ENCODE data around the gene AFAP1. TPM values are rescaled to one million over a fixed set of nuclear protein-coding genes. Genes with fewer than 3 reads are reported as not detected.

Gene AFAP1
- total and polyA plus RNA-seq, 2 of the 8 experiments (the other 6 are each of a cell fraction or from before 2014, with no cell fraction given): 3.6 to 18.2 TPM

GRCh38 chr4:7871356-7871755 lies 68.3 kb downstream of the AFAP1 start:
- Histone ChIP-seq H4K91ac (replicated peaks; ENCODE audit: insufficient read length, low read length) (no peak overlapping the region), H2BK15ac (ENCODE audit: low read length) (no peak overlapping the region), H3K23me2 (ENCODE audit: low read depth, low read length) (no peaks in the 10 kb centered on the region), H2AK5ac (ENCODE audit: low read depth, low read length) (no peak overlapping the region), H2BK120ac (replicated peaks; ENCODE audit: low read depth, low read length) (no peak overlapping the region), H3K79me1 (ENCODE audit: low read depth, low read length) (no peaks in the 10 kb centered on the region), H4K5ac (ENCODE audit: insufficient read length, low read depth, low read length) (no peak overlapping the region), H3K56ac (replicated peaks; ENCODE audit: insufficient read length, low read depth, low read length) (no peak overlapping the region), H3K27me3 (replicated peaks in 1 of 4; ENCODE audit: control insufficient read depth in 3 of 4, extremely low read depth in 1 of 4, insufficient read depth in 3 of 4, low read length in 3 of 4) (no peaks in the 10 kb centered on the region), H2BK12ac (ENCODE audit: low read depth, low read length) (no peak overlapping the region), H3K4ac (replicated peaks; ENCODE audit: insufficient read length, low read depth, low read length) (no peak overlapping the region), H3K4me2 (ENCODE audit: insufficient read depth in 1 of 2, low read depth in 2 of 2, low read length in 2 of 2) (no peak overlapping the region), H3K79me2 (ENCODE audit: control insufficient read depth in 1 of 2, insufficient read depth in 2 of 2, low read length in 2 of 2) (peaks cover 0 to 15% of the 10 kb centered on the region in 2 experiments; a peak in 2 of 4 replicates), H3K4me1 (replicated peaks in 1 of 4; ENCODE audit: control insufficient read depth in 3 of 4, insufficient read depth in 4 of 4, low read length in 3 of 4) (peaks cover 0 to 4% (median 0%) of the 10 kb centered on the region in 4 experiments; a peak in 1 of 7 replicates), H4K8ac (ENCODE audit: extremely low read depth, insufficient read depth, low read length) (no peak overlapping the region), H3K27ac (ENCODE audit: low read depth, low read length) (no peak overlapping the region), H4K20me1 (replicated peaks in 1 of 2; ENCODE audit: control insufficient read depth in 1 of 2, insufficient read depth in 2 of 2, low read length in 2 of 2) (no peaks in the 10 kb centered on the region), H2BK20ac (ENCODE audit: low read length) (no peak overlapping the region), H2BK5ac (ENCODE audit: low read depth, low read length) (no peak overlapping the region), H3K18ac (ENCODE audit: extremely low read depth, low read length) (no peak overlapping the region), H2AFZ (ENCODE audit: low read length) (no peak overlapping the region), H3K4me3 (ENCODE audit: extremely low read depth in 1 of 4, insufficient read depth in 2 of 4, low read depth in 3 of 4, low read length in 4 of 4) (no peak overlapping the region), H3K23ac (ENCODE audit: insufficient read length) (no peak overlapping the region), H3K9me3 (ENCODE audit: insufficient read depth in 2 of 2, low read depth in 1 of 2, low read length in 1 of 2) (peaks cover 7 to 10% of the 10 kb centered on the region in 2 experiments), H3K14ac (ENCODE audit: insufficient read length) (no peak overlapping the region), H3K9ac (replicated peaks in 1 of 4; ENCODE audit: extremely low read depth in 1 of 4, low read depth in 3 of 4, low read length in 3 of 4) (no peak overlapping the region), H3K36me3 (ENCODE audit: control insufficient read depth in 2 of 4, insufficient read depth in 4 of 4, low read length in 3 of 4) (peaks cover 0 to 13% (median 3%) of the 10 kb centered on the region in 4 experiments; a peak in 3 of 8 replicates)
- DNase-seq (ENCODE audit: low read depth in 1 of 2, low spot score in 2 of 2) (no peak), FAIRE-seq (no peak)
- CTCF ChIA-PET (ENCODE audit: partially characterized antibody): interaction anchor here (1.1 to 1.8 kb wide), 2 partner anchors 25 to 27 kb away, joined by 4 read pairs; no protein-coding TSS in a partner anchor
- POLR2A ChIA-PET (ENCODE audit: partially characterized antibody): no interaction called here
- 94% methylated on average over 16 of the region's 16 CpGs; no CpG with 5 or more reads in 1 of the 2 experiments for WGBS, 2 experiments (ENCODE audit: extremely low coverage in 1 of 2, insufficient coverage in 1 of 2, insufficient read length in 1 of 2, insufficient replicate concordance in 2 of 2, low coverage in 1 of 2, low lambda C conversion rate in 2 of 2, missing lambda C conversion rate in 1 of 2)
- no peak for TF ChIP-seq EP300 (IDR thresholded peaks at IDR 0.05; ENCODE audit: borderline replicate concordance in 1 of 2, low read depth in 2 of 2, low read length in 2 of 2)
- TF ChIP-seq CREB1 (IDR thresholded peaks at IDR 0.05): no peak
- TF ChIP-seq RFX5 (IDR thresholded peaks at IDR 0.05; ENCODE audit: borderline replicate concordance, low read depth, low read length): no peak
- no peak for TF ChIP-seq TBP (IDR thresholded peaks at IDR 0.05; ENCODE audit: low read depth, low read length)
- TF ChIP-seq HDAC6 (IDR thresholded peaks at IDR 0.05; ENCODE audit: low read depth, low read length): no peak
- no peak for TF ChIP-seq CBX5 (IDR thresholded peaks at IDR 0.05; ENCODE audit: low read depth, low read length)
- no peak for TF ChIP-seq NANOG (IDR thresholded peaks at IDR 0.05; ENCODE audit: insufficient read depth, low read depth, low read length, poor library complexity, severe bottlenecking)
- no peak for TF ChIP-seq CTBP2 (IDR thresholded peaks at IDR 0.05; ENCODE audit: borderline replicate concordance, insufficient read depth, insufficient read length, low read length)
- TF ChIP-seq BCL11A (IDR thresholded peaks at IDR 0.05; ENCODE audit: low read depth in 2 of 2, low read length in 2 of 2): no peak
- no peak for TF ChIP-seq KDM4A (IDR thresholded peaks at IDR 0.05; ENCODE audit: low read depth, low read length, severe bottlenecking)
- no peak for TF ChIP-seq ZNF274 (IDR thresholded peaks at IDR 0.05; ENCODE audit: borderline replicate concordance, extremely low read depth, low read length)
- TF ChIP-seq, protein P1, sequence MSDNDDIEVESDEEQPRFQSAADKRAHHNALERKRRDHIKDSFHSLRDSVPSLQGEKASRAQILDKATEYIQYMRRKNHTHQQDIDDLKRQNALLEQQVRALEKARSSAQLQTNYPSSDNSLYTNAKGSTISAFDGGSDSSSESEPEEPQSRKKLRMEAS (IDR thresholded peaks at IDR 0.05): no peak
- no peak for TF ChIP-seq NRF1 (IDR thresholded peaks at IDR 0.05; ENCODE audit: low read depth, low read length)

Measured in H1 (cell line).